NOMO-1 treated with DMSO at 0.1 percent for 48 hours (cell line): Measurements from ENCODE around the gene AZIN2.

Experiments used
- DNase-seq: peaks from one replicate; lab custom pipeline; 2025; ENCODE audit not compliant: unreplicated experiment; lab: John Stamatoyannopoulos, UW

Gene AZIN2

GRCh38 chr1:33149453-33150190 lies 68.7 kb downstream of the AZIN2 start:
- DNase-seq: no peak

DNA sequence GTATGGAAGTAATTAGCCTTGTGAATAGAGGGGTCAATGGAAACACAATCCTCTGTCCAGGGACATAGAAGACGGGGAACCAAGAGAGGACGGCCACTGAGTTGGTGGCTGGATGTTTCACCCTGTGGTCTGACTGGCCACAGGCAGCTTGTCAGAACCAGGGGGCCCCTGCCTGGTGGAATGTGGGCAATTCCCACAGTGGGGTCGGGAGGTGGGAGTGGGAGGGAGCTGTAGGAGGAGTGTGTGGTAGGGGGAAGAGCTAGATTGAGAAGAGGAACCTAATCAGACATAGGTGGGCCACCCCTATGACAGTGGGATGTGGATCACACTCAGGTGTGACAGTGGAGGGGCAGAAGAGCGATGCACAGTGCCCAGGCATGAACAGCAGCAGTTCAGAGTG lies 69.6 kb downstream of the AZIN2 start:
- no peak for DNase-seq

DNA sequence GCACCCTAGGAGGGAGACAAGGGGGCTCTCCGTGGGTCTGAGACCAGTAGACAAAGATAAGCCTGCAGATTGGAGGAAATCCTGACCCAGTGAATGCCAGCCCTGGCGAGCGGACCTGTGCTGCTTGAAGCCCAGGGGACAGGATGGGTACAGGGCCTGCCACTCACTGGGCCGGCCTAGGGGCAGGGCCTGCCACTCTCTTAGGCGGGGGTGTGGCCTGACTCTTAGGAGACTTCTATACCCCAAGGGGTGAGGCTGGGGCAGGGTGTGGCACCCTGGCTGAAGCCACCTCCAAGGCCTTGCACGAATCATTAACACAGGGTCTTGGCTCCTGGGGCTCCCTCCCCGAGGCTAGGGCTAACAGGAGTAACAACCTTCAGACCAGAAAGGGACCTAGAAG lies 70.2 kb downstream of the AZIN2 start:
- no peak for DNase-seq

GRCh38 chr1:33152685-33153432 lies 71.9 kb downstream of the AZIN2 start:
- no peak for DNase-seq

DNA sequence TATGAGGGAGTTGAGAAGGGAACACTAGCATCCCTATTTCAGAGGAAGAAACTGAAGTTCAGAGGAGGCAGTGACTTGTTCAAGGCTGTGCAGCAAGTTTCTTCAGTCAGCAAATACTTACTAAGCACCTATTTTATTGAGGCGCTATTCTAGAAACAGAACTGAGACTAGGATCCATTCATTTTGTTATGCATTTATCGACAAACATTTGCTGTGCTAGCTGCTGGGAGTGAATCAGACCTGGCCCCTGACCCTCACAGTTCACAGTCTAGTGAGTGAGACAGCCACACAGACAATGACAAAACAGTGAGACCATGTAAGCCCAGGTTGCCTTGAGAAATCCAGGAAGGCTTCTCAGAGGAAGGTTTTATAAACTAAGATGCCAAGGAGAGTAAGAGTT lies 72.7 kb downstream of the AZIN2 start:
- no peak for DNase-seq

GRCh38 chr1:33155877-33156538 lies 75.1 kb downstream of the AZIN2 start:
- DNase-seq: peak; percentile 3

DNA sequence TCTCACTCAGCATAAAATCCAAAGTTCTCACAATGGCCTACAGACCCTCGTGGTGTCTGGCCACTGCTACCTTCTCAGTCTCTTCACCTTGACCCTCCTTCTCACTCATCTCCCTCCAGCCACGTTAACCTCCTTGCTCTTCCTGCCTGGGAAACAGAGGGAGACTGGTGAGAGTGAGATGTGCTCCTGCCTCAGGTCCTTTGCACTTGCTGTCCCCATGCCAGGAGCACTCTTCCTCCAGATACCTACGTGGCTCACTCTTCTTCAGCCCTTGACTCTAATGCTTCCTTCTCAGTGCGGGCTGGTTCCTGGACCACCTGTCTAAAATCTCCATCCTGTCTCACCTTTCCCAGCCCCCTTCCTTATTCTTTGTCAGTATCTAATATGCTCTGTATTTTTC lies 76.2 kb downstream of the AZIN2 start:
- no peak for DNase-seq

GRCh38 chr1:33158366-33158765 lies 77.4 kb downstream of the AZIN2 start:
- DNase-seq: no peak

DNA sequence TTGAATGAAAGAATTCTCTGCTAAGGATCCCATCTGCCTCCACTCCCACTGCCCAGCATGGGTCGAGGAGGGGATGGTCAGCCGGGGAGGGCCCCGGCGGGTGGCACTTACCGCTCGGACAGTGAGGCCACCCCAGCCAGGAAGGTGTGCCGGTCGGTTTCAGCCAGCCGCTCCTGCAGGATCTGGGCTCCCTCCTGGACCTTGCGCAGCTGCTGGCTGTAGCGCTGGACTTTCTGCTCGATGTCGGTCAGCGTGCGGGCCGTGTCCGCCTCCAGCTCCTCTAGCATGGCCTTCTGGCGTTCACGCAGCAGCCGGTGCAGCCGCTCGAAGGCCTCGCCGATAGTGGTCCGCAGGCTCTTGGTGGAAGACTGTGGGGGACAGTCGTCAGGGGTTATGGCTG lies 78.6 kb downstream of the AZIN2 start:
- DNase-seq: no peak

GRCh38 chr1:33161061-33161681 lies 80.2 kb downstream of the AZIN2 start:
- DNase-seq: no peak

DNA sequence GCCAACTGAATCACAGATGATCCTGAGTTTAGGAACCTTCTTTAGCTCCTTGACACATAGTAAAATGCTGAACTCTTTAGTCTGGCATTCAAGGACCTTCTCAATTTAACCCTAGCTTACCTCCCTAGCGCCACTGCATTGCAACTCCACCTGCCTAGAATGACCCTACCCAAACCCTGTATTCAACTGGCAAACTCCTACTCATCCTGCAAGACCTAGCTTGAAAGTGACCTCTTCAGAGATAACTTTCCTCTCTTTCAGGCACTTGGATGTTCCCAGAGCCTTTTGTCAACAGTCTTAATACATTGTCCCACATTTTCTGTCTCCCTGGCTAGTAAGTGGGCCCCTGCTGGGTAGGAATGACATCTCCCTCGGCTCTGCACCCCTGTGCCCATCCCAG lies 81.2 kb downstream of the AZIN2 start:
- no peak for DNase-seq

DNA sequence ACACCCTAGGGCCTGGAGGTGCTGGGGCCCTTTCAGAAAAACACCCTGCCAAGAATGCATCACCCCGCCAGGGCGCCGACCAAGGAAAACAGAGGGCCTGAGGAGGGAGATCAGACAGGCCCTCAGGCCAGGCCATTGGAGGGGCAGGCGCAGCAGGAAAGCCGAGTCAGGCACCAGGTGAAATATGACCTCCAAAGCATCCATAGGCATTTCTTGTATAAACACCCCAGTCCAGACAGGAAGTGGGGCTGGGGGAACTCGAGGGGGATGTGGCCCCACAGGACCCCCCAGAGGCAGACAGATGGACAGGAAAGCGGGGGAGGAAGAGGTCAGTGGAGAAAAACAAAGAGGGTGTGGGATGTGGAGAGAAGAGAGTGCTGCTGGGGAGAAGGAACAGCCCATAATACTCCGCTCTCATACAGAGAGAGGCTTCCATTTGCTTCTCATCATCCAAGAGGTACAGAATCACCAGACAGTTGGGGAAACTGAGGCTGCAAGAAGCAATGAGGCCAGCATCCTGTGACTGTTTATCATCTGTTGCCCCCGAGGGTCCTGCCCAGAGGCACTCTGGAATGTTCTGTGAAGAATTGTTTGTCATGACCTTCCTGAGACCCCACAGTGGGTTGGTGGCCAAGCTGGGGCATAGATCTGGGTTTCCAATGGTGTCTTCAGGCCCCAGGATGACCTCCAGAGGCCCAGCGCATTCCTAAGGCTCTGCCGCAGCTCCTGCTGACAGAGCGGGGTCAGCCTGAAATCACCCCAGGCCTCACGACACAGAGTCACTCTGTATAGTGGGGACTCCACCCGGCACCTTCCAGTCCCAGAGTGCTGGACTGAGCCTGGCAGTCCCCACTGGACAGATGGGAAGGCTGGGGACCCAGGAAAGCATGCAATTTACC lies 82.9 kb downstream of the AZIN2 start:
- DNase-seq: no peak

- no peak for DNase-seq
Measured at GRCh38 chr1:33165209-33165608, 84.3 kb downstream of the AZIN2 start.

DNA sequence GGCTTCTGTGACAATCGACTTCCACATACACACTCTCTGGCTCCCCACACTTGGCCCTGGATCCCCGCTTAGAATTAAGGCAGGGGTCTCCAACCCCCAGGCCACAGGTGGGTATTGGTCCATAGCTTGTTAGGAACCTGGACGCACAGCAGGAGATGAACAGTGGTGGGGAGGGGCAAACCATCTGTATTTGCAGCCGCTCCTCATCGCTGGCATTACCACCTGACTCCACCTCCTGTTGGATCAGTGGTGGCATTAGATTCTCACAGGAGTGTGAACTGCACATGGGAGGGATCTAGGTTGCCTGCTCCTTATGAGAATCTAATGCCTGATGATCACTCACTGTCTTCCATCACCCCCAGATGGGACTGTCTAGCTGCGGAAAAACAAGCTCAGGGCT lies 84.9 kb downstream of the AZIN2 start:
- no peak for DNase-seq

- DNase-seq: no peak
Measured at GRCh38 chr1:33167650-33168447, 86.9 kb downstream of the AZIN2 start.

- no peak for DNase-seq
Measured at GRCh38 chr1:33168556-33169289, 87.8 kb downstream of the AZIN2 start.

GRCh38 chr1:33169290-33170055 lies 88.5 kb downstream of the AZIN2 start:
- DNase-seq: no peak
